Brain microvascular endothelial cell (primary cell): ENCODE measurements around the gene ZFHX2.
A peak's percentile ranks its signal among the peaks of the same experiment; 100 is the strongest.
"Not testable (repeated sequence)": the region's sequence is repeated elsewhere in the genome, so short reads cannot be mapped to it uniquely, and the experiment has no call there.

Experiments used
- DNase-seq: peaks from one replicate; pipeline ENCODE4 v3.0.0-alpha.2; 2020
- H3K27ac ChIP-seq: fragments of 250-450 bp; sonication (Bioruptor Pico); 2 replicates; pipeline ENCODE4 v1.5.1; 2020; ENCODE audit warnings: mild to moderate bottlenecking, moderate library complexity
- H3K27me3 ChIP-seq: fragments of 250-450 bp; sonication (Bioruptor Pico); replicated peaks from 2 replicates; pipeline ENCODE4 v1.5.1; 2020; ENCODE audit warnings: mild to moderate bottlenecking
- H3K36me3 ChIP-seq: fragments of 250-450 bp; sonication (Bioruptor Pico); replicated peaks from 2 replicates; pipeline ENCODE4 v1.5.1; 2020; ENCODE audit warnings: mild to moderate bottlenecking
- H3K4me3 ChIP-seq: 2 replicates; pipeline ENCODE4 v1.5.1; 2011; ENCODE audit warnings: low read depth, mild to moderate bottlenecking, control low read depth, low read length, moderate library complexity
- in situ Hi-C: cut with HindIII; loops from 2 replicates; pipeline ENCODE4 v1.10.0; 2017; ENCODE audit warnings: low sequenced_read_pairs, low pct_ligation_motif_present
- TF ChIP-seq, protein P1 (sequence below): IDR thresholded peaks from 2 replicates; pipeline ENCODE4 v1.5.1; 2011; ENCODE audit warnings: low read depth, mild to moderate bottlenecking, moderate library complexity, low read length, control low read depth, inconsistent platforms; ENCODE audit errors: missing control alignments

The ZFHX2 gene

DNA sequence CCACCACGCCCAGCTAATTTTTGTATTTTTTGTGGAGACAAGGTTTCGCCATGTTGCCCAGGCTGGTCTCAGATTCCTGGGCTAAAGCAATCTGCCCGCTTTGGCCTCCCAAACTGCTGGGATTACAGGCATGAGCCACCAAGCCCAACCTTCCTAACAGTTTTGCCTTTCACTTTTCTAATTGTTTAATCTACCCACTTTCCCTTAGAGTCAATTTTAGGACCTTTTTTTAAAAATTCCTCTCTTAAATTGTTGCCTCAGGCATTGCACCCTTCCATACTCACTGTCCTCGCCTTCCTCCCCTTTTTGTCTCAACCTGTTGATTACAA is 11.5 kb downstream of the ZFHX2 start:
- TF ChIP-seq, protein P1, sequence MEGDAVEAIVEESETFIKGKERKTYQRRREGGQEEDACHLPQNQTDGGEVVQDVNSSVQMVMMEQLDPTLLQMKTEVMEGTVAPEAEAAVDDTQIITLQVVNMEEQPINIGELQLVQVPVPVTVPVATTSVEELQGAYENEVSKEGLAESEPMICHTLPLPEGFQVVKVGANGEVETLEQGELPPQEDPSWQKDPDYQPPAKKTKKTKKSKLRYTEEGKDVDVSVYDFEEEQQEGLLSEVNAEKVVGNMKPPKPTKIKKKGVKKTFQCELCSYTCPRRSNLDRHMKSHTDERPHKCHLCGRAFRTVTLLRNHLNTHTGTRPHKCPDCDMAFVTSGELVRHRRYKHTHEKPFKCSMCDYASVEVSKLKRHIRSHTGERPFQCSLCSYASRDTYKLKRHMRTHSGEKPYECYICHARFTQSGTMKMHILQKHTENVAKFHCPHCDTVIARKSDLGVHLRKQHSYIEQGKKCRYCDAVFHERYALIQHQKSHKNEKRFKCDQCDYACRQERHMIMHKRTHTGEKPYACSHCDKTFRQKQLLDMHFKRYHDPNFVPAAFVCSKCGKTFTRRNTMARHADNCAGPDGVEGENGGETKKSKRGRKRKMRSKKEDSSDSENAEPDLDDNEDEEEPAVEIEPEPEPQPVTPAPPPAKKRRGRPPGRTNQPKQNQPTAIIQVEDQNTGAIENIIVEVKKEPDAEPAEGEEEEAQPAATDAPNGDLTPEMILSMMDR = no peak
- no peaks in the 10 kb centered on the region for H3K27me3 ChIP-seq
- no peak for DNase-seq
- H3K36me3 ChIP-seq = no peaks in the 10 kb centered on the region
- no peak overlapping the region for H3K27ac ChIP-seq
- in situ Hi-C loops = no loop called here
- H3K4me3 ChIP-seq = no peak overlapping the region

DNA sequence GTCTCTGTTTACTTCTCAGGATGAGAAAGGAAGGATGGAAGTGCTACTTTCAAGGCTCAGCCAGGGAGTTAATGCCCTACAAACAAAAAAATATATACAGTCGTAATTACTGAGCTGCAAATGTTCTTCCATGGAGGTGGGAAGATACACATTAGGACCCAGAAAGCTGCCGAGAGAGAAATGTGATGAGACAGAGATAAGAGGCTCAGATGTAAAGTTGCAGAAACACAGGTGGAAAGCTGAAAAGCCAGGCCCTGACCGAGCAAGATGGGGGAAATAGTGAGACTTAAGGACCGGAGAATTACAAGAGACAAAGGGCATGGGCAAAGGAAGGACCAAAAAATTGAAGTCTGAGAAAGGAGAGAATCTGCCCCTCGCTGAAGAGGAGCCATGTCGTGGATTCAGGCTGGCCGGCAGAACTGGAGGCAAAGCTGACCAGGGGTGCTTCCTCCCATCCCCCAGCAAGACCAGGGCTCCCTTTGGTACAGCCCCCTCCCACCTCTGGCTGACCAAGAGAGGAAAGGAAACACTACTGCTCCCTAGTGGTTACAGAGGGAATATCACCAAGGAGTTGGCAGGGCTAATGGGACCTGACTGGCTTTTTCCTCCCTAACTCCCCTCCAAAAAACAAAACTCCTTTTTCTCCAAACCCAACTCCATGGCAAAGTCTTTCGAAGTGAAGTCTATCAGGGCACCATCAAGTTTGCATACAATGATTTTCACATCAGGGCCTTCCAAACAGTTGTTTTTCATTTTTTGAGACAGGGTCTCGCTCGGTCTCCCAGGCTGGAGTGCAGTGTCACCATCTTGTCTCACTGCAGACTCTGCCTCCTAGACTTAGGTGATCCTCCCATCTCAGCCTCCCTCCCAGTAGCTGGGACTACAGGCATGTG is 12.1 kb downstream of the ZFHX2 start:
- in situ Hi-C loops = no loop called here
- no peak overlapping the region for H3K4me3 ChIP-seq
- TF ChIP-seq, protein P1 = peak; percentile 84
- H3K27me3 ChIP-seq = no peaks in the 10 kb centered on the region
- peak; percentile 17 for DNase-seq
- H3K36me3 ChIP-seq = no peaks in the 10 kb centered on the region
- H3K27ac ChIP-seq = no peak overlapping the region

DNA sequence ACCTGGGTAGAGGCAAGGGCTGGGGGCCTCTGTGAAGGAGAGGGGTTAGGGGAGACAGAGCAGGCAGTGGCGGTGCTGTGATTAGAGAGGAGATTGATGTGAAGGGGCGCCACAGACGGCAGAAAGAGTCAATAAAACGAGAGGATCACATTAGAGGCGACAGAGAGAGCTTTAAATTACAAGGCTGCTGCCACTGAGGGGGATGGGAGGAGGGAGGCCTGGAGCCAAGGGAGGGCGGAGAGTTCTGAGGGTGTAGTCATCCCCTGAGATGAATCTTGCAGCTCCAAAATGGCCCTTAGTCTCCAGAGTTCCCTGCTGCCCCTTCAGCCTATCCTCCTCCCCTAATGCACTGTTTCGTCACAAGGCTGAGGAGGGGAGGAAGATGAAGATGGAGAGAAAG is 12.8 kb downstream of the ZFHX2 start:
- no peak overlapping the region for H3K4me3 ChIP-seq
- no peaks in the 10 kb centered on the region for H3K27me3 ChIP-seq
- H3K36me3 ChIP-seq = no peaks in the 10 kb centered on the region
- TF ChIP-seq, protein P1 = no peak
- no peak overlapping the region for H3K27ac ChIP-seq
- in situ Hi-C loops = no loop called here
- no peak for DNase-seq

DNA sequence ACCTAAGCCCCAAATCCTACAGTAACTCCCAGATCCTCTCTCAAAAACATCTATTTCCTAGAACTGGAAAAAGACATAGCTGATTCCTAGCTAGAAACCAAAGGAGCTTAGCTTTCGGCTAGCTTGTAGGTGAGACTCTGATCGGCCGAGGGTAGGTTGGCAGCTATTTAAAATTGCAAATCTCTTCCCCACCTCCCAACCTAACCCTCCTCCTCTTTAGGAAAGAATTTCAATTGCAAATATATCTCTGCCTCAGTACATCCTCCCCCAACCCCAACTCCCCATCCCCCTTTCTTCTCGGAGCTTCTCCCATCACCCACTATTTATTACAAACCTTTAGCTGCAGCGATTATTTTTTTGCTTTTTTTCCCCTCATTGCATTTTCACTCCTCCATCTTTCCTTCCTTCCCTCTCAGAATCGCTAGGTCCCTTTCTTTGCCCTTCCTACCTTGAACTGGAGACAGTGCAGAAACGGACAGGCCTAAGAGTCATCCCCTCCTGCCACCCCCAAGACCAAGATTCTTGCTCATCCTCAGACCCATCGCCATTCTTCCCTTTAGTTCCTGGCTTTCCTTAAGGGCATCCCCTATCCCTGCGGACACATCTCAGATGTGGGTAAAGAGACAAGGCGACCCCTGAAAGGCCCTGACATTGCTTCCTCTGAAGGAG is 13.4 kb downstream of the ZFHX2 start:
- Histone ChIP-seq H3K27me3 (no peaks in the 10 kb centered on the region), H3K27ac (no peak overlapping the region), H3K4me3 (no peak overlapping the region), H3K36me3 (no peaks in the 10 kb centered on the region)
- no peak for DNase-seq
- in situ Hi-C loops = no loop called here
- TF ChIP-seq, protein P1 = no peak

DNA sequence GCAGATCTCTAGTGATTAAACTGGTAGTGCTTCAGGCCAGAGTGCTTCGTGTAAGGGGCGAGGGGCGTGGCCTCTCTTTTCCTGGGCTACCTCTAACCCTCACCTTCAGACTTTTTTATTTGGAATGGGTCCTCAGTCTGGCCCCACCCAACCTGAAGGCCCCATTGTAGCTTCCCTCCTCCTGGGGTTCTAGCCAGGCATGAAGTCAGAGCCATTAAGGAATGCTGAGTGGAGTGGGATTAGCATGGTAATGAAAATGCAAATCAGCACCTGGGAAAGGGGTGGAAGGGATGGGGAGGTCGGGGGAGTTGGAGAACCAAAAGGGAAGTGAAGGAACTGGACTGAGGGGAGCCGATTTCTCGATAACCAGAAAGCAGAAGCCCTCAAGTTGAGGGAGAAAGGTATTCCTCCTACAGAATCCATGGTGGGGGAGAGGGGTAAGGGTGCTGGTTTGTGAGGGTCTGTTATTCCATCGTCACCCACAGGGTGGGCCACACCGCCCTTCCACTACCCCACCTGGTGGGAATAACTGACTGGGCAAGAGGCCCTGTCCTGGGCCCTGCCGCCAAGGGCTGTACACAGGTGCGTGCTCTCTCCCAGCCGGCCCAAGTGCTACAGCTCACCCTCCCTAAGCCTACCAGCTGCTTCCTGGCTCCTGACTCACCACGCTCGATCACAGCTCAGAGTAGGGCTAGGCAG is 14.1 kb downstream of the ZFHX2 start:
- in situ Hi-C loops = no loop called here
- TF ChIP-seq, protein P1 = no peak
- Histone ChIP-seq H3K27ac (no peak overlapping the region), H3K36me3 (no peaks in the 10 kb centered on the region), H3K4me3 (no peak overlapping the region), H3K27me3 (no peaks in the 10 kb centered on the region)
- DNase-seq = no peak

DNA sequence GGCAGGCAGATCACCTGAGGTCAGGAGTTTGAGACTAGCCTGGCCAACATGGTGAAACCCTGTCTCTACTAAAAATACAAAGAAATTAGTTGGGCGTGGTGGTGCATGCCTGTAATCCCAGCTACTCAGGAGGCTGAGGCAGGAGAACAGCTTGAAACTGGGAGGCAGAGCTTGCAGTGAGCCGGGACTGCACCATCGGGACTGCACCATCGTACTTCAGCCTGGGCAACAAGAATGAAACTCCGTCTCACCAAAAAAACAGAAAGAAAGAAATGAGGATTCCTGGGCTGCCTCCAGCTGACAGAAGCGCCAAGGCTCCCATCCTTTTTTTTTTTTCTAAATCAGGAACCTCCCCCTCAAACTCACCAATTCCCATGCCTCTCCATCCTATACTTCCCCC is 14.7 kb downstream of the ZFHX2 start:
- H3K36me3 ChIP-seq, H3K27ac ChIP-seq, H3K27me3 ChIP-seq, DNase-seq, in situ Hi-C loops, H3K4me3 ChIP-seq: not testable (repeated sequence)
